WTC11 (cell line): Measurements from ENCODE around the gene THBD. TPM values are rescaled to one million over a fixed set of nuclear protein-coding genes. Genes with fewer than 3 reads are reported as not detected.

ENCODE experiments used
- ATAC-seq: fragments of 200-7000 bp; cut with Tn5 transposase; 2 replicates; pipeline ENCODE4 v1.10.0; 2021; ENCODE audit warnings: mild to moderate bottlenecking, moderate library complexity
- CTCF ChIA-PET: fragments of 300-600 bp; sonication (Branson Sonifier 250); formaldehyde crosslinking; loops from one replicate; lab custom pipeline; 2021; ENCODE audit warnings: antibody characterized with exemption; lab: Charles Lee
- POLR2A ChIA-PET: fragments of 350-600 bp; sonication (Branson Sonifier 250); formaldehyde crosslinking; loops from one replicate; lab custom pipeline; 2021; ENCODE audit warnings: antibody characterized with exemption; lab: Charles Lee
- DNase-seq: peaks from one replicate; pipeline ENCODE4 v3.0.0; 2021; ENCODE audit warnings: low spot score
- H3K27ac Mint-ChIP-seq: 2 replicates; pipeline ENCODE4 v1.8.0; 2021; ENCODE audit warnings: mixed read lengths
- H3K27me3 Mint-ChIP-seq: 2 replicates; pipeline ENCODE4 v1.8.0; 2021; ENCODE audit warnings: low read depth, mild to moderate bottlenecking, moderate library complexity, mixed read lengths
- H3K36me3 Mint-ChIP-seq: 2 replicates; pipeline ENCODE4 v1.8.0; 2021; ENCODE audit warnings: mixed read lengths
- H3K4me1 Mint-ChIP-seq: 2 replicates; pipeline ENCODE4 v1.8.0; 2022; ENCODE audit warnings: mixed read lengths
- H3K4me3 Mint-ChIP-seq: 2 replicates; pipeline ENCODE4 v1.8.0; 2021; ENCODE audit warnings: mild to moderate bottlenecking, moderate library complexity, mixed read lengths
- H3K9me3 Mint-ChIP-seq: 2 replicates; pipeline ENCODE4 v1.8.0; 2021; ENCODE audit warnings: mixed read lengths
- AFF4 ChIP-seq: sonication (generic); formaldehyde crosslinking; IDR thresholded peaks from 2 replicates; pipeline ENCODE4 v1.8.1; 2023; ENCODE audit warnings: mild to moderate bottlenecking, missing genetic modification reagents, borderline replicate concordance
- ATF2 ChIP-seq: sonication (generic); formaldehyde crosslinking; IDR thresholded peaks from 2 replicates; pipeline ENCODE4 v1.8.1; 2022; ENCODE audit warnings: low read depth, missing genetic modification reagents, borderline replicate concordance
- ATF3 ChIP-seq: sonication (generic); formaldehyde crosslinking; conservative IDR thresholded peaks from 2 replicates; pipeline ENCODE4 v1.8.1; 2022; ENCODE audit warnings: mild to moderate bottlenecking, missing genetic modification reagents
- ETV6 ChIP-seq: sonication (generic); formaldehyde crosslinking; IDR thresholded peaks from 2 replicates; pipeline ENCODE4 v1.8.1; 2022; ENCODE audit warnings: mild to moderate bottlenecking, missing genetic modification reagents
- HMGA2 ChIP-seq: fragments of 250-450 bp; sonication (Bioruptor Pico); IDR thresholded peaks from 2 replicates; pipeline ENCODE4 v1.4.0; 2021; ENCODE audit warnings: mild to moderate bottlenecking, moderate library complexity
- MAX ChIP-seq: sonication (generic); formaldehyde crosslinking; IDR thresholded peaks from 2 replicates; pipeline ENCODE4 v1.8.0; 2022; ENCODE audit warnings: mild to moderate bottlenecking, missing genetic modification reagents
- MLX ChIP-seq: sonication (generic); formaldehyde crosslinking; IDR thresholded peaks from 2 replicates; pipeline ENCODE4 v1.8.1; 2023; ENCODE audit warnings: mild to moderate bottlenecking, missing genetic modification reagents, moderate library complexity
- MXD4 ChIP-seq: fragments of 250-450 bp; sonication (Bioruptor Pico); IDR thresholded peaks from 2 replicates; pipeline ENCODE4 v1.8.0; 2021; ENCODE audit warnings: mild to moderate bottlenecking, moderate library complexity, borderline replicate concordance
- MYBL2 ChIP-seq: sonication (generic); formaldehyde crosslinking; IDR thresholded peaks from 2 replicates; pipeline ENCODE4 v1.8.1; 2023; ENCODE audit warnings: mild to moderate bottlenecking, moderate library complexity, missing genetic modification reagents
- OVOL2 ChIP-seq: fragments of 250-450 bp; sonication (Bioruptor Pico); IDR thresholded peaks from 2 replicates; pipeline ENCODE4 v1.9.0; 2021; ENCODE audit warnings: mild to moderate bottlenecking, borderline replicate concordance
- RORB ChIP-seq: fragments of 250-450 bp; sonication (Bioruptor Pico); IDR thresholded peaks from 2 replicates; pipeline ENCODE4 v1.9.0; 2021; ENCODE audit warnings: mild to moderate bottlenecking
- SMAD3 ChIP-seq: sonication (generic); formaldehyde crosslinking; IDR thresholded peaks from 2 replicates; pipeline ENCODE4 v1.8.0; 2022; ENCODE audit warnings: missing genetic modification reagents, mild to moderate bottlenecking, borderline replicate concordance
- SOX15 ChIP-seq: fragments of 250-450 bp; sonication (Bioruptor Pico); IDR thresholded peaks from 2 replicates; pipeline ENCODE4 v1.9.0; 2021; ENCODE audit warnings: mild to moderate bottlenecking
- SP1 ChIP-seq: sonication (generic); formaldehyde crosslinking; conservative IDR thresholded peaks from 2 replicates; pipeline ENCODE4 v1.8.1; 2022; ENCODE audit warnings: missing genetic modification reagents
- TCF7 ChIP-seq: sonication (generic); formaldehyde crosslinking; IDR thresholded peaks from 2 replicates; pipeline ENCODE4 v1.8.0; 2022; ENCODE audit warnings: mild to moderate bottlenecking, low read depth, missing genetic modification reagents, moderate library complexity
- ZBTB43 ChIP-seq: sonication (generic); formaldehyde crosslinking; IDR thresholded peaks from 2 replicates; pipeline ENCODE4 v1.8.1; 2023; ENCODE audit warnings: mild to moderate bottlenecking, missing genetic modification reagents
- ZMAT4 ChIP-seq: fragments of 250-450 bp; sonication (Bioruptor Pico); IDR thresholded peaks from 2 replicates; pipeline ENCODE4 v1.9.0; 2021; ENCODE audit warnings: mild to moderate bottlenecking
- ZNF263 ChIP-seq: sonication (generic); formaldehyde crosslinking; IDR thresholded peaks from 2 replicates; pipeline ENCODE4 v1.8.1; 2022; ENCODE audit warnings: low read depth, mild to moderate bottlenecking, moderate library complexity, missing genetic modification reagents
- ZNF416 ChIP-seq: fragments of 250-450 bp; sonication (Bioruptor Pico); IDR thresholded peaks from 2 replicates; pipeline ENCODE4 v1.9.0; 2021; ENCODE audit warnings: mild to moderate bottlenecking, inconsistent platforms
- ZNF532 ChIP-seq: fragments of 250-450 bp; sonication (Bioruptor Pico); IDR thresholded peaks from 2 replicates; pipeline ENCODE4 v1.9.0; 2021; ENCODE audit warnings: mild to moderate bottlenecking, borderline replicate concordance
- total RNA-seq: library from RNA; stranded (reverse); gene quantifications from 3 replicates; pipeline ENCODE4 v1.2.3, GENCODE V29; 2021

The THBD gene
- total RNA-seq, 1 experiment from 2014 or later, result 1.0 TPM

GRCh38 chr20:23009636-23010035 is 39.8 kb downstream of the THBD start (continued):
- no peak for TF ChIP-seq ZMAT4 (CRISPR knock-in tag)
- TF ChIP-seq, all 79 proteins: peak for 0

GRCh38 chr20:23008667-23009066 is 40.8 kb downstream of the THBD start:
- H3K27me3 Mint-ChIP-seq, result no peaks in the 10 kb centered on the region; the same call in none of the 2 replicates
- CTCF ChIA-PET, result interaction anchor here (1.2 kb wide), 1 partner anchor 142 kb away, joined by 3 read pairs; no protein-coding TSS in a partner anchor

GRCh38 chr20:23007886-23008655 is 41.4 kb downstream of the THBD start:
- Mint-ChIP-seq H3K9me3 (no peaks in the 10 kb centered on the region), H3K4me3 (no peak overlapping the region), H3K27ac (no peak overlapping the region), H3K4me1 (peaks cover 12% of the 10 kb centered on the region), H3K36me3 (no peaks in the 10 kb centered on the region), H3K27me3 (no peaks in the 10 kb centered on the region; the same call in none of the 2 replicates)
- DNase-seq (no peak), ATAC-seq (peak; percentile 51)
- CTCF ChIA-PET, result interaction anchor here (1.0 to 1.2 kb wide), 2 partner anchors 142 to 194 kb away, joined by 3 read pairs; no protein-coding TSS in a partner anchor
- TF ChIP-seq OVOL2 (CRISPR knock-in tag) (no peak), ZBTB43 (no peak), SP1 (CRISPR knock-in tag) (no peak), ATF2 (CRISPR knock-in tag) (no peak), ZNF416 (no peak), SMAD3 (no peak), MAX (CRISPR knock-in tag) (no peak), AFF4 (CRISPR knock-in tag) (no peak), ZNF532 (no peak), ZNF263 (no peak), RORB (no peak), TCF7 (CRISPR knock-in tag) (no peak), HMGA2 (no peak)
- POLR2A ChIA-PET, result no interaction called here

More at GRCh38 chr20:23008667-23009066, 40.8 kb downstream of the THBD start:
- POLR2A ChIA-PET, result no interaction called here
- H3K4me3 Mint-ChIP-seq, result no peak overlapping the region
- no peak for ATAC-seq
- no peaks in the 10 kb centered on the region for H3K36me3 Mint-ChIP-seq
- TF ChIP-seq MYBL2 (CRISPR knock-in tag), result no peak
- TF ChIP-seq SOX15, result no peak
- TF ChIP-seq MLX (CRISPR knock-in tag), result no peak
- no peak for TF ChIP-seq MXD4 (CRISPR knock-in tag)
- no peak for TF ChIP-seq SP1 (CRISPR knock-in tag)
- TF ChIP-seq ATF3 (CRISPR knock-in tag), result no peak
- no peak for TF ChIP-seq ETV6
- H3K27ac Mint-ChIP-seq, result no peak overlapping the region
- H3K9me3 Mint-ChIP-seq, result no peaks in the 10 kb centered on the region
- peaks cover 9% of the 10 kb centered on the region for H3K4me1 Mint-ChIP-seq
- DNase-seq, result no peak
